Stimulated activated CD8-positive, alpha-beta memory T cell treated with anti-CD3 and anti-CD28 coated beads, Interleukin-7, amount 100 ng/mL, for 4 hours (primary cell): Measurements from ENCODE around the gene SIL1.
"Not testable (repeated sequence)": the region's sequence is repeated elsewhere in the genome, so short reads cannot be mapped to it uniquely, and the experiment has no call there.

Source experiments
- DNase-seq, 2 donors: peaks; one replicate each; pipeline ENCODE4 v3.0.0-alpha.2; 2020; ENCODE audit warnings: low read depth in 2 of 2

SIL1 gene

GRCh38 chr5:139177809-139178588 lies 20.2 kb downstream of the SIL1 start:
- DNase-seq, result no peak

GRCh38 chr5:139177281-139177680 lies 20.9 kb downstream of the SIL1 start:
- DNase-seq, result not testable (repeated sequence)

GRCh38 chr5:139174382-139174781 lies 23.8 kb downstream of the SIL1 start:
- not testable (repeated sequence) for DNase-seq

GRCh38 chr5:139171779-139172404 lies 26.3 kb downstream of the SIL1 start:
- no peak for DNase-seq

GRCh38 chr5:139167952-139168720 lies 30.0 kb downstream of the SIL1 start:
- no peak for DNase-seq

GRCh38 chr5:139167533-139167932 lies 30.6 kb downstream of the SIL1 start:
- DNase-seq, result no peak

- no peak for DNase-seq
Observed at GRCh38 chr5:139167063-139167462, 31.1 kb downstream of the SIL1 start.

- not testable (repeated sequence) for DNase-seq
Observed at GRCh38 chr5:139164897-139165296, 33.3 kb downstream of the SIL1 start.

GRCh38 chr5:139164020-139164419 lies 34.1 kb downstream of the SIL1 start:
- no peak for DNase-seq

- no peak for DNase-seq
Observed at GRCh38 chr5:139162448-139162847, 35.7 kb downstream of the SIL1 start.

- DNase-seq, result no peak
Observed at GRCh38 chr5:139158791-139159190, 39.4 kb downstream of the SIL1 start.

GRCh38 chr5:139157556-139157955 lies 40.6 kb downstream of the SIL1 start:
- no peak for DNase-seq

GRCh38 chr5:139156814-139157213 lies 41.4 kb downstream of the SIL1 start:
- no peak for DNase-seq

- DNase-seq, result no peak
Observed at GRCh38 chr5:139155333-139155732, 42.8 kb downstream of the SIL1 start.

GRCh38 chr5:139151902-139152301 lies 46.3 kb downstream of the SIL1 start:
- no peak for DNase-seq

GRCh38 chr5:139150367-139150999 lies 47.7 kb downstream of the SIL1 start:
- no peak for DNase-seq

- DNase-seq, result no peak
Observed at GRCh38 chr5:139149477-139150199, 48.5 kb downstream of the SIL1 start.

GRCh38 chr5:139148986-139149385 lies 49.2 kb downstream of the SIL1 start:
- no peak for DNase-seq

- DNase-seq, result no peak
Observed at GRCh38 chr5:139148306-139148705, 49.9 kb downstream of the SIL1 start.

- no peak for DNase-seq
Observed at GRCh38 chr5:139147483-139148087, 50.6 kb downstream of the SIL1 start.
